ENCODE results near the gene DIAPH2. TPM values are rescaled to one million over a fixed set of nuclear protein-coding genes. Genes with fewer than 3 reads are reported as not detected.

DIAPH2 gene
- total RNA-seq, 1 donor from 2014 or later, result 12.7 TPM

DNA sequence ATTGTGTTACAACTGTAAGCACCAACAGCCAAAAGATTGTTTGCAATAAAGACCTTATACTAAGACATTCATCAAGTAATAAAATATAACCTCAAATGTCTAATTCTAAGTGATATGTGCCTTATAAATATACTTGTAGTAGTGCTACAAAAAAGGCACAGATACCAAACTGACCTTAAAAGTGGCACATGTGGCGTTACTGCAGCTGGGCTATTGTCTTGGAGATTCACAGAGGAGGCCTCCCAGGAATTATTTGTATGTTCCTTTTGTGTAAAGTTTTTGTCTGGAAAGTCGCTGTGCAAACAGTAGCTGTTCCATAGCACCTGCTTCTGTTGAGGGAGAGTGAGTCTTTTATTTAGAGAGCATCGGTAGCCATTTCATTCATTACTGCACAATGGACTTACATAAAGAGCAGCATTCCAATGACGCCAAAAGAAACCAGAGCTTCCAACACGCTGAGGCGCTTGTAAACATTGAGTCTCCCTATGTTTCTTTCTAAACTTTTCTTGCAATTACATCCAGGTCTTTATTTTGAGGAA is 342.8 kb downstream of the DIAPH2 start:
- intact Hi-C loops (cut with micrococcal nuclease), result no loop called here
- no peak for DNase-seq

DNA sequence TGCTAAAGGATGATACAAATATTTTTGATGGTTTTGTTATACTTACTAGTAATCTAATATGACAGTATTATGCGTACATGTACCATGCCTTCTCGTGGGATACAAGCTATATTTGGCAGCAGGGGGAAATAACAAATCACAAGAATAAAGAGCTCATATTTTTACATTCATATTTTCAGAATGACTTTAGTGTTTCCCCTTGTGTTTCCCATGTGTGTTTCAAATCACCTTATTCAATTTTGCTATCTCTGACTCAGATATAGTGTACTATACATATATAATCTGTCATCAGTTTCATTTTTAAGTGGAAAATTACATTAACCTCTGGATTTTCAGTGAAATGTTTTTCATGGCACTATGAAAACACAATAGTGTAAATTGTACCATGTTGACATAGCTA is 345.8 kb downstream of the DIAPH2 start:
- DNase-seq, result no peak
- intact Hi-C loops (cut with micrococcal nuclease), result loop anchor here (2.0 to 10.0 kb wide), 2 partner anchors 346 to 372 kb away; partner anchors contain the start of gene DIAPH2
- H3K4me1 Mint-ChIP-seq, result no peaks in the 10 kb centered on the region
- no peak overlapping the region for H3K4me3 Mint-ChIP-seq
- H3K36me3 Mint-ChIP-seq (ENCODE audit: low read depth), result no peaks in the 10 kb centered on the region
- no peaks in the 10 kb centered on the region for H3K27me3 Mint-ChIP-seq
- H3K9me3 Mint-ChIP-seq, result no peaks in the 10 kb centered on the region
- no peak overlapping the region for H3K27ac Mint-ChIP-seq

More for the DNA sequence above, 342.8 kb downstream of the DIAPH2 start:
- Mint-ChIP-seq H3K9me3 (no peaks in the 10 kb centered on the region), H3K27me3 (no peaks in the 10 kb centered on the region), H3K4me3 (no peak overlapping the region), H3K36me3 (ENCODE audit: low read depth) (no peaks in the 10 kb centered on the region), H3K4me1 (no peaks in the 10 kb centered on the region), H3K27ac (no peak overlapping the region)

DNA sequence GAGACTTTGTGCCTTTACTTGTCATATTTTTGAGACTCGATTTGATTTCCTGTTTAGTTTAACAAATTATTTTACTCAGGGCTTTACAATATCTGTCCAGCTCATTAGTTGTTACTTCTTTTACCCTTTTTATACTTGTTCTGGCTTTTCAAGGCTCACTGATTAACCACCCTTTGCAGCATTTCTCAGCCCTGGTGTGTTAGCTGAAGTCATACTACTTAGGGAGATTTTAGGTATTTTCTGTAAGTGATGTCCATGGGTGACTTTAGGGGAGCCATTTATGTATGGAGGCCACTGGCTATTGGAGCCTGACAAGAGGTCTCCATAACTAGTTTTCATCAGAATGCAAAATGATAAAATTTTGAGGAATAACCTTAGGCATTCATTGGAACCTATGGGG is 346.3 kb downstream of the DIAPH2 start:
- DNase-seq, result no peak
- Mint-ChIP-seq H3K4me3 (no peak overlapping the region), H3K4me1 (no peaks in the 10 kb centered on the region), H3K36me3 (ENCODE audit: low read depth) (no peaks in the 10 kb centered on the region), H3K27ac (no peak overlapping the region), H3K9me3 (no peaks in the 10 kb centered on the region), H3K27me3 (no peaks in the 10 kb centered on the region)
- intact Hi-C loops (cut with micrococcal nuclease), result loop anchor here (2.0 to 10.0 kb wide), 2 partner anchors 346 to 372 kb away; partner anchors contain the start of gene DIAPH2

DNA sequence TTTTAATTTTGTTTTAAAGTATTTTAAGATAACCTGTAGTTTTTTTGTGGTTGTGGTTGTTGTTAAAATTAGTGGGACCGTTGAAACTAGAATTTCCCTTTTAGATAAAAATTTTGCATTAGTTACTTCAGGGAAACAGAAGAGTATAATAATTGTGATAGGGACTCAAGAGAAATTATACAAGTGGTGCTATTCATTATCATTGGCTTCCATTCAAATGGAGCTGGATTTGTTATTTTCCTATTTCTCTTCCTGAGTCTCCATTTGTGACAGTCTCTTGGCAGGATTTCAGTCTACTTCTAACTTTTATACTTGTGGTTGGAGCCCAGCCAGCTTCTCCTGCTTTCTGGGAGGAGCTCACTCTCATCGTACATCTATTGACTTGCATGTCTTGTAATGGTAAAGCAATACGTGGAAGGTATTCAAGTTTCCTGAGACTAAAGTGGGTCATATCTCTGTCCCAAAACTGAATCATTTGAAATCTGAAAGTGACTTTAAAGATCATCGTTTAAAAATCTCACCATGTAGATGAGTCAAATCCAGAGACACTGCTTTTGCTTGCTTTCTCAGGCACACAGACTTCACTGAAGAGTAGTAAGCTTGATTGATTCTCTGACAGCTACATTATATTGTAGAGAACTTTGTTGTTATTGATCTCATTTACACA is 354.9 kb downstream of the DIAPH2 start:
- peaks cover 8% of the 10 kb centered on the region for H3K4me1 Mint-ChIP-seq
- no peak for DNase-seq
- intact Hi-C loops (cut with micrococcal nuclease), result loop anchor here (2.0 to 10.0 kb wide), 2 partner anchors 355 to 359 kb away; partner anchors contain the start of gene DIAPH2
- no peaks in the 10 kb centered on the region for H3K9me3 Mint-ChIP-seq
- H3K27me3 Mint-ChIP-seq, result no peaks in the 10 kb centered on the region
- no peaks in the 10 kb centered on the region for H3K36me3 Mint-ChIP-seq (ENCODE audit: low read depth)
- peak overlapping the region; percentile 43 for H3K27ac Mint-ChIP-seq
- H3K4me3 Mint-ChIP-seq, result no peak overlapping the region

DNA sequence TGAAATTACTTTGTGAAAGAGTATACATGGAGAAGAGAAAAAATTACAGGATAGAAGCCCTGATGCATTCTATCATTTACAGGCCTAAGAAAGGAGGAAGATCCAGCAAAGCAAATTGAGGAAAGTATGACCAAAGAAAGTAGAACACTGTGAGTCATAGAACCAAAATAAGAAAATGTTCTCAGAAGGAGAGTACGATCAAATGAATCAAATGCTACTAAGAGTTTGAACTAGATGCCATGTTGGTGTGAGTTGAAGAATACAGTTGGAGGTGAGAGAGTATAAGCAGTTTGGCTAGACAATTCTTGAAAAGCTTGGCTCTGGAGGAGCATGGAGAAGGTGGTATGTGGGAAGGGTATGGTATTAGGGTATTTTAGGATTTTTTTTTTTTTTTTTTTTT is 360.8 kb downstream of the DIAPH2 start:
- no peak for DNase-seq
- H3K36me3 Mint-ChIP-seq (ENCODE audit: low read depth), result no peaks in the 10 kb centered on the region
- no peaks in the 10 kb centered on the region for H3K4me1 Mint-ChIP-seq
- no peak overlapping the region for H3K27ac Mint-ChIP-seq
- no peaks in the 10 kb centered on the region for H3K27me3 Mint-ChIP-seq
- intact Hi-C loops (cut with micrococcal nuclease), result no loop called here
- H3K9me3 Mint-ChIP-seq, result no peaks in the 10 kb centered on the region
- H3K4me3 Mint-ChIP-seq, result no peak overlapping the region

DNA sequence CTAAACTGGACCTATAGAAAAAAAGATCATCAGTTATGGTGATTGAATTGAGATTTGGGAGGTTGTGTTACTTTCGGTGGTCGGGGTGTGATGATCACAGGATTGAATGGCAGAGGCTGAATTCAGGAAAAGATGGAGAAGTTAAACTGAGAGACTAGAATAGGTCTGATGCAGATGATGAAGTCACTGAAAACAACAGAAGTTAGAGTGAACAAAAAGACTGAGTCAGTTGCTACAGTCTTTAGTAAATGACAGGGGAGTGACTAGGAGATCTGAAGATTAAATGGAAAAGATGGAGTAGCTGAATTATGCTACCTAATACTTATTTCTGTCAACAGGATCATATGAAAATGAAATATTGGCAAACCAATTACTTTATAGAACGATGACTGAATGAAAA is 362.2 kb downstream of the DIAPH2 start:
- intact Hi-C loops (cut with micrococcal nuclease), result no loop called here
- H3K27me3 Mint-ChIP-seq, result no peaks in the 10 kb centered on the region
- no peak overlapping the region for H3K27ac Mint-ChIP-seq
- peaks cover 1% of the 10 kb centered on the region for H3K9me3 Mint-ChIP-seq
- no peak overlapping the region for H3K4me3 Mint-ChIP-seq
- H3K36me3 Mint-ChIP-seq (ENCODE audit: low read depth), result no peaks in the 10 kb centered on the region
- no peaks in the 10 kb centered on the region for H3K4me1 Mint-ChIP-seq
- no peak for DNase-seq

DNA sequence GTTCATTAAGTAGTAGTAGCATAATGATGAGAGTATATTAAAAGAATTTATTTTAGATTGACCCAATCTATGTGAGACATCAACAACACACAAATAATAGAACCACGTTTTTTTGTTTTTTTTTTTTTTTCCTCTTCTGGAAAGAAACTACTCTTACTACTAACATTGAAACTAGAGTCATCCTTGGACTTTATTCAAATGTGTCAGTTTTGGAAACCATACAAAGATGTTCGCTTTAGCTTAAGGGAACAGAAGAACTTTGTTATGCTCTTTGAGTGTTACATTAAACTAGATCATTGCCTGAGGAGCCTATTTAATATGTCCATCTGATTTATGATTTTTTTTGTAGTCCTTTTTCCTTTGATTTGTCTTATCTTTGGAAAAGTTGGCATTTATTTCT is 365.8 kb downstream of the DIAPH2 start:
- no peak for DNase-seq
- intact Hi-C loops (cut with micrococcal nuclease), result no loop called here
- Mint-ChIP-seq H3K4me3 (no peak overlapping the region), H3K27ac (no peak overlapping the region), H3K27me3 (no peaks in the 10 kb centered on the region), H3K36me3 (ENCODE audit: low read depth) (no peaks in the 10 kb centered on the region), H3K4me1 (peaks cover 2% of the 10 kb centered on the region), H3K9me3 (peaks cover 8% of the 10 kb centered on the region)

DNA sequence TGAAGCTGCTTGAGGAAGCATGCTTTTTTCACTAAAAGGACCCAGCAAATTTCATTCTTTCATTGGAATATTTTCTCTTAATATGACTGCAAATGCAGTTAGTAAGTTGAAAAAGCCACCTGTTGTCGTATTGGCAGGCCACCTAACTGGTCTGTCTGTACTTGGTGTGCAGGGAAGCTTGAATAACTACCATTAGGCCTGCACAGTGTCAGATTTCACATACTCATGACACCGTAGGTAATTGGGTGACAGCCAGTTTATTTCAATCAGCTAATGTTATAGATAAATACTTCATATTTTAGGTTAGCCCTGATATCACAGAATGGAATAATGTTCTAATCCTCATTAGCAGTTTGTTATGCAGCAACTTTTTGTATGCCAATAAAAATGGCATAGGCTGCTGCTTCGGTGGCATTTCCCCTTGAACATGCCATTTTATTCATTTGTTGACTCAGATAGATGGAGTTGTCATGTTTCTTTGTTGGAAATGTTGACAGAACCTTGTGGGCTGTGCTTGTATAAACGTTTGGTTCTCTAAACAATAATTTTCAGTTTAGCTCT is 372.8 kb downstream of the DIAPH2 start:
- DNase-seq, result no peak
- Mint-ChIP-seq H3K27ac (no peak overlapping the region), H3K4me1 (peaks cover 2% of the 10 kb centered on the region), H3K27me3 (no peaks in the 10 kb centered on the region), H3K9me3 (peaks cover under 1% of the 10 kb centered on the region), H3K4me3 (no peak overlapping the region), H3K36me3 (ENCODE audit: low read depth) (no peaks in the 10 kb centered on the region)
- intact Hi-C loops (cut with micrococcal nuclease), result no loop called here

DNA sequence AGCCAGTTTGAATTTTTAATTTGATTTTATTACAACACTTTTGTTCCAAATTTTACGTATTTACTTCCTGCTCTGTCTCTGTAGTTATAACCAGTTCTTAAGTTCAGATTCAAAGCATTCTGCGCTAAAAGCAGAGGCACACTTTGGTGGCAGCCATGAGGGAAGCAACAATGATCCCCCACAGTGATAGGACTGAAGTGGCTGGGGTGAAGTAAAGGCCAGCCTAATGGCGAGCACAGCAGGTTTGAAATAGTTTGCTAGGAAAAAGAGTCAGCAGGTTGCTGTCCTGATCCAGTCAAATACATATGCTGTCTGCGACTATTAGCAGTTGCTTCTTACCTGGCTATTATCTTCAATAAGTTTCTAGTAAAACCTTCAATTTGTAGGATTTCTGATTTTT is 375.4 kb downstream of the DIAPH2 start:
- peaks cover 2% of the 10 kb centered on the region for H3K4me1 Mint-ChIP-seq
- no peaks in the 10 kb centered on the region for H3K9me3 Mint-ChIP-seq
- DNase-seq, result no peak
- no peak overlapping the region for H3K4me3 Mint-ChIP-seq
- H3K27ac Mint-ChIP-seq, result no peak overlapping the region
- intact Hi-C loops (cut with micrococcal nuclease), result no loop called here
- H3K27me3 Mint-ChIP-seq, result no peaks in the 10 kb centered on the region
- no peaks in the 10 kb centered on the region for H3K36me3 Mint-ChIP-seq (ENCODE audit: low read depth)

DNA sequence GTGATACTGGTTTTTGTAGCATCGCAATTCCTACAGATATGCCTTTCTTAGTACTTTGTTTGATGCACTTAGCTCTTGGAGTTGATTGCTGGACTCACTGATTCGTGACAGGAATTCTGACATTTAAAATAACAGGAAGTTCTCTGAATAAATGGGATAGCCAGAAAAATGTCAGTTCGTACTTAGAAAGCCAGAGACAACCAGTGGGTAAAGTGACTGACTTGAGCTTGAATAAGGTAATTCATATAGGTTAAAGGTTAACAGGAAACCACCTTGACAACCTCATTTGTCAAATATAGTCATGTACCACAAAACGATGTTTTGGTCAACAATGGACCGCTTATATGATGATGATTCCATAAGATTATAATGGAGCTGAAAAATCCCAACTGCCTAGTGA is 380.4 kb downstream of the DIAPH2 start:
- no peaks in the 10 kb centered on the region for H3K4me1 Mint-ChIP-seq
- no peaks in the 10 kb centered on the region for H3K9me3 Mint-ChIP-seq
- H3K4me3 Mint-ChIP-seq, result no peak overlapping the region
- no peak for DNase-seq
- H3K27me3 Mint-ChIP-seq, result no peaks in the 10 kb centered on the region
- intact Hi-C loops (cut with micrococcal nuclease), result no loop called here
- no peak overlapping the region for H3K27ac Mint-ChIP-seq
- H3K36me3 Mint-ChIP-seq (ENCODE audit: low read depth), result no peaks in the 10 kb centered on the region

DNA sequence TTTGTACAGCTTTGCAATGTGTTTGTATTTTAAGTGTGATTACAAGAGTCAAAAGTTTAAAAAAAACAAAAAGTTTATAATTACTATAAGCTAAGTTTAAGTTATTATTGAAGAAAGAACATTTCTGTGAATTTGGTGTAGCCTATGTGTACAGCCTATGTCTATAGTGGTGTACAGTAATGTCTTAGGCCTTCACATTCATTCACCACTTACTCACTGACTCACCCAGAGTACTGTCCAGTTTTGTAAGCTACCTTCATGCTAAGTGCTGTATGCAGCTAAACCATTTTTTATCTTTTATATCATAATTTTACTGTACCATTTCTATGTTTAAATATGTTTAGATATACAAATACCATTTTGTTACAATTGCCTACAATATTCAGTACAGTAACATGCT is 381.3 kb downstream of the DIAPH2 start:
- DNase-seq, result no peak
- H3K4me1 Mint-ChIP-seq, result no peaks in the 10 kb centered on the region
- intact Hi-C loops (cut with micrococcal nuclease), result no loop called here

DNA sequence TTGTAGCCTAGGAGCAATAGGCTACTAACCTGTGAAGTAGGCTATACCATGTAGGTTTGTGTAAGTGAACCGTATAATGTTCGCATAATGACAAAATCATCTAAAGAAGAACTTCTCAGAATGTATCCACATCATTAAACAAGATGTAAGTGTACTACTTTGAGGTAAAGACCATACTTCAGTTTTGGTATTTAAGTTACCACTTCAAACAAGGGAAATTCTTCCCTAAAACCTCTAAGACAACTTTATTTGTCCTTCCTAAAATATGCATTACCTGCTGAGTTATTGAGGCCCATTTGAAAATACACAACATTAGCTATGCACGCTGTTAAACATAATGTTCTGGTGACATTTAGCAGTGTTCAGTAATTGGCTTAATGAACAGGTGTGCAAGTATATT is 381.7 kb downstream of the DIAPH2 start:
- H3K9me3 Mint-ChIP-seq, result no peaks in the 10 kb centered on the region
- H3K36me3 Mint-ChIP-seq (ENCODE audit: low read depth), result no peaks in the 10 kb centered on the region
- no peak overlapping the region for H3K27ac Mint-ChIP-seq
- no peaks in the 10 kb centered on the region for H3K27me3 Mint-ChIP-seq
- no peak for DNase-seq
- no peaks in the 10 kb centered on the region for H3K4me1 Mint-ChIP-seq
- H3K4me3 Mint-ChIP-seq, result no peak overlapping the region
- intact Hi-C loops (cut with micrococcal nuclease), result no loop called here

More for the DNA sequence above, 381.3 kb downstream of the DIAPH2 start:
- H3K27me3 Mint-ChIP-seq, result no peaks in the 10 kb centered on the region
- H3K9me3 Mint-ChIP-seq, result no peaks in the 10 kb centered on the region
- H3K36me3 Mint-ChIP-seq (ENCODE audit: low read depth), result no peaks in the 10 kb centered on the region
- H3K4me3 Mint-ChIP-seq, result no peak overlapping the region
- no peak overlapping the region for H3K27ac Mint-ChIP-seq

DNA sequence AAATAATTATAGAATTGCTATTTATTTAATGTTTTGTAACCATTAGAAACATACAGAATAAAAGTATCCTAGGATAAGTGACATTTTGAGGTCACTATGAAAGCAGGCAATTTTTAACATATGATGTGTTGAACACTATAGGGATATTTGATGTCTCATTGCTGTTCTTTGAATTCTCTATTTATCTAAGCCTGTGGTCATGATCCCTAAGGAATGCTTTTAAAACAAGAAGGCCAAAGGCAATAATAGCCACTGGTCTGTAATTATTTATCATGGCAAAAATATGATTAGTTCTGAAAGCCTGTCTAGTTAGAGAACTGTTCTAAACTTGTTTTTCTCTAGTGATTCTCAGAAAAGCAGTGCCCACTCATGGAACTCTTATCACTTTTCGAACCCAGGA is 385.7 kb downstream of the DIAPH2 start:
- DNase-seq, result no peak
- Mint-ChIP-seq H3K4me3 (no peak overlapping the region), H3K27me3 (no peaks in the 10 kb centered on the region), H3K27ac (no peak overlapping the region), H3K36me3 (ENCODE audit: low read depth) (no peaks in the 10 kb centered on the region), H3K9me3 (no peaks in the 10 kb centered on the region), H3K4me1 (no peaks in the 10 kb centered on the region)
- intact Hi-C loops (cut with micrococcal nuclease), result no loop called here

DNA sequence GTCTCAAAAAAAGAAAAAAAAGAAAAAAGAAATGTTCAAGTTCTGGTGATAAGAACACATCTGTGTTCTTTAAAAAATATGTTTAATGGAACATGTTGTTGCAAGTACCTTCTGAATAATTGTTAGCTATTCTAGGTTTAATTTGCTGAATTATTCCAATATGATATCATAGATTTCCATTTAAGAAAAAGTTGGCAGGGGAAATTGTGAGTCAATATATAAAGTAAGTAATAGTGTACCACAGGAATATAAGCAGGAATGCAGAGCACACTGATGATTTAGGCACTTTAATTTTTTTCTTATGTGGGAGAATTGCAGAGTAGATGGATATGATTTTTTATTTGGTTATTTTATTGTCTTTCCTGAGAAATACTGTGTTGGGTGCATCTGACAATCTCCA is 389.8 kb downstream of the DIAPH2 start:
- no peak overlapping the region for H3K4me3 Mint-ChIP-seq
- intact Hi-C loops (cut with micrococcal nuclease), result no loop called here
- H3K36me3 Mint-ChIP-seq (ENCODE audit: low read depth), result no peaks in the 10 kb centered on the region
- no peaks in the 10 kb centered on the region for H3K27me3 Mint-ChIP-seq
- DNase-seq, result no peak
- no peaks in the 10 kb centered on the region for H3K4me1 Mint-ChIP-seq
- no peaks in the 10 kb centered on the region for H3K9me3 Mint-ChIP-seq
- H3K27ac Mint-ChIP-seq, result no peak overlapping the region

All from activated CD4-positive, alpha-beta T cell treated with anti-CD3 and anti-CD28 coated beads, Interleukin-2, amount 10 ng/mL, durations not matched to agents 24 days and 14 days (primary cell).